ENCODE measurements around the gene ZNF746.

GRCh38 chr7:149454750-149455149 is 42.9 kb downstream of the ZNF746 start:
- TF ChIP-seq CTCF (conservative IDR thresholded peaks at IDR 0.05; ENCODE audit: low read length), result no peak
- no peak for TF ChIP-seq EZH2phosphoT487 (IDR thresholded peaks at IDR 0.05; ENCODE audit: borderline replicate concordance)

Data from Loucy (cell line).